Stimulated activated naive CD4-positive, alpha-beta T cell treated with Interleukin-2 at 50 U/mL for 16 hours (primary cell): ENCODE data around the gene OTOF.
A peak's percentile ranks its signal among the peaks of the same experiment; 100 is the strongest.
"Not testable (repeated sequence)": the region's sequence is repeated elsewhere in the genome, so short reads cannot be mapped to it uniquely, and the experiment has no call there.

Experiments used
- DNase-seq: peaks from one replicate; lab custom pipeline; 2025; lab: John Stamatoyannopoulos, UW

The OTOF gene

DNA sequence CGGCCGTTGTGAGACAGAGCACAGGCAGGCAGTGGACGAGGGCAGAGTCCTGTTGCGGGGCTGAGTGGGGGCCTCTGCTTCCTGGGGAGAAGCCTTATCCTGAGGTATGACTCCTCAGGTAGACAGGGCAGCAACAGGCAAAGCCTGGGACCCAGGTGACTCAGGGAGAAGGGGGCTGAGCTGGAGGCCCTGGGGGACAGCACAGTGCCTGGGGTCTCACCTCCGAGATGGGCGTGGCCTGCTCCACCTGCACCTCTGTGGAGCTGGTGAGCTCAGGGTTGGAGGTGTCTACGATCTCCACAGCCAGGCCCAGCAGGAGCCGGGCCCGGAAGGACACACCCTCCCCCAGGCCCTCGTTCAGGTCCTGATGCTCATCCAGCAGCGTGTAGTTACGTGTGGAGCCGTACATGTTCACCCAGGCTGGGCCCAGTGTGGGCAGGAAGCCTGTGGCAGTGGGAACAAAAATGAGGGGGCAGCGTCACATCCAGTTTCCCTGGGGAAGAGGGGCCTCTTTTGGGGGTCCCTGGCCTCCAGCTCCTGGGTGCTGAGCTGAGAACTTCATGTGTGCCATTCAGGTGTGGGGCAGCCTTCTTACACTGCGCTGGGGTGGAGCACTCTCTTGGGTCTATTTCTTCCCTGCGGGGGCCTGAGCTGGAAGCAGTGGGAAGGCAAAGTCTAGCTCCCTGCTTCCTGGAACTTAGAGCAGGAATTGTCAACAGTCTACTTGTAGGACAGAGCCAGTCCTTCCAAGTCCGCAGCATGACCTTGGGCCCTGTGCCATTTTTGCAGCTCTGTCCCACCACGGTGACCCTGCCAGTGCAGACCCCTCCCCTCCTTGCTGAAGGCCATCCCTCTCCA, 2.9 kb upstream of the OTOF start:
- DNase-seq, result no peak

DNA sequence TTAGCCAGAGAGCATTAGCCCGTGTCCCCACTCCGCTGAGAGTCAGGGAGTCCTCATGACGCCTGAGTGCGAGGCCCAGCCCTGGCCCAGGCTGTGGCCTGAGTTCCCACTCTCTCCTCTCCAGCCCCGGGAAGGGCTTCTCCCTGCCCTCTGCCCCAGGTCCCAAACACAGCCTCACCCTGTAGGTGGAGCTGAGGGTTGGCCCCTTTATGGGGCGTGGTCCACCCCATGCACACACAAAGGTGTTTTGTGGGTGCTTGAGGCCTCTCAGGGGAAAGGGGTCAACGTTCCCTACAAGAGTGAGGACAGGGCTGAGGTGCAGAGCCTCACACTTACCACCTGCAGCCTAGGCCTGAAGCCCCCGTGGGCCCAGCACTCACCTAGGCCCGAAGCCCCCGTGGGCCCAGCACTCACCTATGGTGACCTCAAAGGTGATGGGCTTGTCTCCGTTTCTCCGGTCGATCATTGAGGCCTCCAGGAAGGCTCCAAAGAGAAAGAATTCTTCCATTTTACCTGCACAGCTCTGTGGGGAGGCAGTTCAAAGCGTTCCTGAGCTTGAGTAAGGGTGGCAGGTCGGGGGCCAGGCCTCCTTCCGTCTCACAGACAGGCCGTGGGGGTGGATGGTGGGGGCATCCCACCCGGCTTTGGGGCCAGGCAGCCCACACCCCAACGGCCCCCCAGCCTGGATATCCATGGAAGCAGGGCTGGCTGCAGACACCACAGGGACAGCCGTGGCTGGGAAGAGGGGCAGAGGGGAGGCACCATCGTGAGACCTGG, 2.1 kb upstream of the OTOF start:
- no peak for DNase-seq

DNA sequence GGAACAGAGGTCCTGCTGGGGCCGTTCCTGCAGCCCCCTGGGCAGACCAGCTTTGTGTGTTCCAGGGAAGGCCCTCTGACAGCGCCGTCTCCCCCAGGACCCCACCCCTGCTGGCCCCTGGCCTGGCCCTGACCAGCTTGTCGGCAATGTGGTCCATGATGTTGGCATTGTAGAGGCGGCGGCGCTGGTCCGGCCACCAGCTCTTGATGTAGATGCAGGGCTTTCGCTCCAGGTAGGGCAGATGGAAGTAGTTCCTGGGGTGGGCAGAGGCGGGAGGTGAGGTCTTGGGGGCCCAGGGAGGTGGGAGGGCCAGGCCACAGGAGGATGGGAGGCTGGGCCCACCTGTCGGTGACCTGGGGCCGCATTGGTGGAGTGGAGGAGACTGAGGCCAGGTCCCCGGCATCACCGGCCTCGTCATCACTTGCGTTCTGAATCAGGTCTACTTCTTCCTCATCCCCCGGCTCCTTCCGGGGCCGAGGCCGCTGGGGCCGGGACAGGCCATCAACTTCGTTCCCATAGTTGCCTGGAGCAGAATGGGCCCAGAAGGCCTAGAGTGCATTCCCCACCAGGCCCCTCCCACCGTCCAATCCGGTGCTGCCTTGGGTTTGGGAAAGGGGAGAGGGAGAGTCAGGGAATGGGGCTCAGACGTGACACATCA, 1.3 kb upstream of the OTOF start:
- no peak for DNase-seq

DNA sequence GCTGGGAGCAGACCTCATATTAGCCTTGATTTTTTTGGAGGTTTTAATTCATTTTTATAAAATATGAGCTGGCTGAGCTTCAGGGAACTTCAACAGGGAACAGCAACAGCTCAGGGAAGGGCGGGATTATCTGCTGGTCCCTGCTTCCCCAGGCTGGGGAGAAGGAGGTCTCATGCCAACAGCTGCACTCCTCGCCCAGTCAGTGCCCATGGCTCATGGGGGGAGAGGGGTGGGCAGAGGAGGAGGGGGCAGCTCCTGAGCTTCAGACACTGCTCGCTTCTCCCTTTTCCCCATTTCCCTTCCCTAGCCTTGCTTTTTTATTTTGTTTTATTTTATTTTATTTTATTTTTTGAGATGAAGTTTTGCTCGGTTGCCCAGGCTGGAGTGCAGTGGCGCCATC, 442 bp upstream of the OTOF start:
- no peak for DNase-seq

DNA sequence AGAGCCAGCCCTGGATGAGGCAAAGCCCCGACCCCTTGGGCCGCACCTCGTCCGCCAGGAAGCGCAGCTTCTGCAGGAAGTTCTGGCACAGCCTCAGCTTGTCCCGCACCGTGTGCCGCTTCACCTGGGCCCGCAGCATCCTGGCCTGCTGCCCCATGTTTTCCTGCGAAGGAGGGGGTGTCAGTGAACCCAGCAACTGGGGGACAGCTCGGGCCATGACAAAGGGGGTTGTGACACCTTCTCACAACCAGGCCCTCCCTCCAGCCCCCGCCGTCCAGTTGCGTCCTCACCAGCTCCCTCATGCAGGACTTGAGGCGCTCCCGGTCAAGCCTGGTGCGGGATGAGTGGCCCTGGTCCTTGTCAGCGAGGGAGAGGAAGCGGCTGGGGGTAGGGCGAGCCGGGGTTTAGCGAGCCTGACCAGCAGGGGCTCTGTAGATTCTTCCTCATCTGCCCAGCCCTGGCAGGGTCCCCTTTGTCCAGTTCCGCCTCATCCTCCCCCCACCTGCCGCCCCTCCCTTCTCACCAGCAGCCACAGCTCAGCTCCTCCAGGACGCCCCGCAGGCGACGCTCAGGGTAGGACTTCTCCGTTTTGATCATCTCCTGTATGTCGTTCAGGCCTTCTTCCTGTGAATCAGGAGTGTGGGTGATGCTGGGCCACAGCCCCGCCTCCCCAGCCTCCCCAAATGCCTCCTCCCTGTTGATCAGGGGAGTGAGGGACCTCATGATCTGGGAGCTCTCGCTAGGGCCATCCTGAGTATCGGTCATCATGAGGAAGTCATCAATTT, 606 bp downstream of the OTOF start:
- DNase-seq, result no peak

DNA sequence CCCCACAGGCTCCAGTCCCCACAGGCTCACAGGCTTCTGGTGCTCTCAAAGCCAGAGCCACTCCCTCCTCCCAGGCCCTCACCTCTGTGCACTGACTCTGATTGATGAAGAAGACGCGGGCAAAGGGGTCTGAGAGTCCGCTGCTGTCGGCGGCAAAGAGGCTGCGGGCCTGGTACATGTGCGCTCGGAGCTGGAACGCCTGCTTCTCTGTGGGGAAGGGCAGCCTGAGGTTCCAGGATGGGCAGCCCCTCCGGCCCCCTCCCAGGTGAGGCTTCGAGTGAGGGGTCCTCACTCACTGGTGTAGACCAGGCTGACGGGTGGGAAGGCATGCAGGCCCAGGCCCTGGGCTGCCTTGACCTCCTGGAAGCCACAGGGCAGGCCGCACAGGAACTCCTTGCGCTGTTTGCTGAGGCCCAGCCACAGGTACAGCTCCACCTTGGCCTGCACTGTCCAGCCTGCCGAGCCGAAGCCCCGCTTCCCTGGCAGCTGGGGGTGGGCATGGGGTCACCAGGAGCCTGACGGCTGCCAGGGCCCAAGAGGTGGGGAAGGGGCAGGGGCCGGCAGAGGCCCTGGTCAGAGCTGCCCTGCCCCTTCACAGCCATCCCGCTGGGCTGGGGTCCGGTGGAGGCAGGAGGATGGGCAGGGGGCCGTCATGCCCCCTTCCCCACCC, 2.0 kb downstream of the OTOF start:
- no peak for DNase-seq

DNA sequence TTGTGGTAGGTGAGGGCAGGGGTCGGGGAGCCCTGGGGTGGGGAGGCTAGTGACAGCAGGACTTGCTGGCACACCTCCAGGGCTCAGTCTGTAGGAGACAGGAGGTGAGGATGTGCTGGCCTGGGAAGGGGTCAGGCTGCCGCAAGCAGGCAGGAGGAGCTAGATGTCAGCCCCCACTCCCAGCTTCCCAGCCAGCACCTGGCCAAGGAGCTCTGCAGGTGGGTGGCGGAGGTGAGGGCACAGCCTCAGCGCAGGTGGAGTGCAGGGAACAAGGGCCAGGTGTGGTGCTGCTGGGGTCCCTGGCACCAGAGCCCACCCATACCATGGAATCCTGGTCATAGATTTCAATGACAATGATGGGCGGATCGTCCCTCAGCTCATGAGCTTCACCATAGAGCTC, 2.9 kb downstream of the OTOF start:
- DNase-seq, result no peak

DNA sequence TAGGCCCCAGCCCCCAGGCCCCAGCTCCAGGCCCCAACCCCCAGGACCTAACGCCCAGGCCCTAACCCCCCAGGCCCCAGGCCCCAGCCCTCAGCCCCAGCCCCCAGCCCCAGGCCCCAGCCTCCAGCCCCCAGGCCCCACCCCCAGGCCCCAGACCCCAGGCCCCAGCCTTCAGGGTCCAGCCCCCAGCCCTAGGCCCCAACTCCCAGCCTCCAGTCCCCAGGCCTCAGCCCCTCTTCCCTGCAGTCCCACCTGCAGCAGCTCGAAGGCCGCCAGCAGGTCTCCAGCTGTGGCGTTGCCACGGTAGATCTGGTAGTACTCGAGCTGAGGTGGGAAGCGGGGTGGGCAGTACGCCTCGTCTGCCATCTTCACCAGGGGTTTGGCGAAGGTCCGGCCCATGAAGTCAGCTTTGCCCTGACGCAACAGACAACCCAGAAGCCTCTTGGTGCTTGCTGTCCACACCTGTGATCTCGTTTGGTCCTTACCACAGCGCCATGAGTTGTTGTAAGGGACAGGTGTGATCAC, 3.6 kb downstream of the OTOF start:
- DNase-seq, result no peak

DNA sequence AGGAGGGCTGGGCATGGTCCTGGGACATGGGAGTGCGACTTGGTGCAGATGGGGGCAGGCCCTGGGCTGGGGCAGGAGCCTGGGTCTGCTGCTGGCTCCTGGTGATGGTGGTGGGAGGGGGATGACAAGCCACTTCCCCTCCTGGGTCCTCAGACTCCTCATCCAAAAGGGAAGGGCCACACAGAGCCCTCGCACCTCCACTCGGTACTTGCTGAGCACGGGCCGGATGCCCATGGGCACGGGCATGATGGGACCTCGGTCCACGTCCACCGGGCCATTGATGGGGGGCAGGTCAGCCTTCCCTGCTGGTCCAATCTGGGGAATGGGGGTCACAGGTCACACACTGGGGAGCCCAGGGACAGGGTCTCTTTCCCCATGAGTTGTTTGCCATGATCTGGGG, 4.1 kb downstream of the OTOF start:
- no peak for DNase-seq

DNA sequence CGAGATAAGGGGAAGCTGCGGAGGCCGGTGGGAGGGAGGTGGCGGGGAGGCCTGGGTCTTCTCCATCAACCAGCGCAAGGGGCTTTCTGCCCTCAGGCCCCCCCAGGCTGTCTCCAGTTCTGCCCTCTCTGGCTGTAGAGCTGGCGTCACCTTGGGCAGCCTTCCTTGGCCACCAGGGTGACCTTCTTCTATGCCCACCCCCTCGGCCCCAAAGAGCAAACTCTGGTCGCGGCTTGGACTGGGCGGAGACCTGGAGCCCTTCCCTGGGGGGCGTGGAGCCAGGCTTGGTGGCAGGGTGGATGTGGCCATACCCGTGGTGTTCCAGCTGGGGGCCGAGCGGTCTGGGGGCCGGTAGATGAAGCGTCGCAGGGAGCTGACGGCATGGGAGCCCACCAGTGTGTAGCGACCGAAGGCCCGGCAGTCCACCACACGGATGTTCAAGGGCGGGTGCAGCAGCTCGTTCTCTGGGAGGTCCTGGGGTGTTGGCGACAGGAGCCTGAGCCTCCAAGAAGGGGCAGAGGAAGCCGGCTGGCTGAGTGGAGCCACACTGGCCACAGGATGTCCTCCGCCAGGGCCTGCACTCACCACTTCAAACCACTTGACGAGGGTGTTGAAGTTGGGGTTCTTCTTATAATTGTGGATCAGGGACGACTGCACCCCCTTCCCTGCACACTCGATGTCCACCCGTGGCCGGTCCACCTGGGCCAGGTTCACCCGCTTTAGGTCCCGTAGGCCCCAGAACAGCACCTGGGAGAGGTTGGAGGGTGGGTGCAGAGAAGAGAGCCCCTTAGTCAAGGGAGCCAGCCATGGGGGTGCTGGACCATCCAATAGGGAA, 4.9 kb downstream of the OTOF start:
- no peak for DNase-seq

DNA sequence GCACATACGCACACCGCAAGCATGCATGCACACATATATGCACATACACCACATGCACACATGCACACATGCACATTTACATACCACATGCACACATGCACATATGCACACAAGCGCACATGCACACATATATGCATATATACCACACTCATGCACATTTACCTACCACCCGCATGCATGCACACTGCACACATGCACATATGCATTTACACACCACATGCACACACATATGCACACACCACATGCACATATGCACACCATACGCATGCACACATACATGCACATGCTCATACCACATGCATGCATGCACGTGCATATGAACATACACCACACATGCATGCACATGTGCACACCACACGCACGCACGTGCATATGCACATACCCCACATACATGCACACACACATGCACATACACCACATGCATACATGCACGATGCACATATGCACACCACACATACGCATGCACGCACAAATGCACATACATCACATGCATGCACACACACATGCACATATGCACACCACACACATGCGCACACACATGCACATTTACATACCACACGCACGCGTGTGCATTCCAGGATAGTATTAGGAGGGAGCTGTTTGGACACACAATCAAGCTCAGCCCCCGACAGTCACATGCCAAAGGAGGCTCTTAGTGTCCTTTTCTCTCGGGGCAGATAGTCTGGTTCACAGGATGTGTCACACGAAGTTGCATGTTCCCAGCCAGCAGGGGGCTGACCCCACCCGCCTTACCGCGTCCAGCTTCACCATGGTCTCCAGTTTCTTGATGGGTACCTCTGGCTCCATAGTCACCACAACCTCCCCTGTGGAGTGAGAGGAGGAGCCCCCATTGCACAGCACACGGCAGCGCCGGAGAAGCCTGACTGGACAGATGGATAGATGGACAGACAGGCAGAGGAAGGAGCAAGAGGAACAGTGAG, 5.9 kb downstream of the OTOF start:
- DNase-seq, result no peak

DNA sequence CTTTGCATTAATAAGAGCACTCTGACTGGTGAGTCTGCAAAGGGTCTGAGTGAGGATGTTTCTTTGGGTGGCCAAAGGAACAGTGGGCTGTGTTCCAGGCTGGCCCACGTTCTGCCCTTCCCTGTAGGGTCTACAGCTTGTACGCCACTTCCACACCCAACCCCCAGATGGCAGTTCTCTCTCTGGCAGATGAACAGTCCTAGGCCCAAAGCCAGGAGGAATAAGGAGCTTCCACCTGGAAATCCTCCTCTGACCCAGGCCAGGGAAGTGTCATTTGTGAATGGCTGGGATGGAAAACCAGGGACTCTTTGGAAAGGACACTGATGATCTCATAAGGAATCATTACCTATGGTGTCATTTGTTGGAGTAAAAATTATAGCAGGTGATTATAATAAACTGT, 6.6 kb downstream of the OTOF start:
- no peak for DNase-seq

DNA sequence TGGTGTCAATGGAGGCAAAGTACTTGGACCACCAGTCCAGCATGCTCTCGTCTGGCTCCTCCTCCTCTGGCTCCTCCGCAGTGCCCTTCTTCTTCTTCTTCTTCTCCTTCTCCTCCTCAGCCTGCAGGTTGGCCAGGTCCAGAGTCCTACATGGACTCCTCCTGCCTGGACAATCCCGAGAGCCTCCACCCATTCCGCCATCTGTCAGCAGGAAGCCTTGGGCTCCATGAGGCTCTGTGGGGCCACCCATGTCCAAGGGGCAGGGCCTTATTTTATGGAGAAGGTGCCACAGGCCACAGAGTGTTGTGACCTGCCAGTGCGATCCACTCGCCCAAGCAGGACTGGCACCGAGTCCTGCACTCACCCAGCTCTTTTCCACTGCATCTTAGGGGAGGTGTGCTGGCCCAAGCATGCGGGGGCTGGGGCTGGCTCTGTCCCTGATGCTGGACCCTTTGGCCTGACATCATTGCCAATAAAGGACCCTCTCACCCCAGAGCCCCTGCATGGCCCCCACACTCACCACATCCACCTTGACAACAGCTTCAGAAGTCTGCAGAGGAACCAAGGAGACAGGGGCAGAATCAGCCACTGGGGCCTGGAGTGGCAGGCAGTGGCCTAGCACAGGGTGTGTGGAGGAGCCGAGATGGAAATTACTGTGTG, 7.2 kb downstream of the OTOF start:
- no peak for DNase-seq

DNA sequence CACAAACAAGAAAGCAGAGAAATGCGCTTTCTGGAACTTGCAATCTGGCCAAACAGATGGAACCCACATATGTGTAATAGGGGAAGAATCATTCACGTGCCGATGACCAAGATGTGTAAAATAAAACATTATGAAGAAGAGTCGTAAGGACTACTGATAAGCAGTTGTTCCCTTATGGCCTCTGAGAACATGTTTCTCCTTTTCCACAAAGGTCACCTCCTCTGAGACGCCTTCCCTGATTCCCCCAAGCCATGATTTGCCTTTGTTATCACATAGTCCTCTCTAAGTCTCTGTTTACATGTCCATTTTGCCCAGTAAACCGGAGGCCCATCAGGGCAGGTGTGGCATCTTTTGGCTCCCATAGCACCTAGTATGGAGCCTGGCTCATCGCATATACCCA, 8.0 kb downstream of the OTOF start:
- no peak for DNase-seq

DNA sequence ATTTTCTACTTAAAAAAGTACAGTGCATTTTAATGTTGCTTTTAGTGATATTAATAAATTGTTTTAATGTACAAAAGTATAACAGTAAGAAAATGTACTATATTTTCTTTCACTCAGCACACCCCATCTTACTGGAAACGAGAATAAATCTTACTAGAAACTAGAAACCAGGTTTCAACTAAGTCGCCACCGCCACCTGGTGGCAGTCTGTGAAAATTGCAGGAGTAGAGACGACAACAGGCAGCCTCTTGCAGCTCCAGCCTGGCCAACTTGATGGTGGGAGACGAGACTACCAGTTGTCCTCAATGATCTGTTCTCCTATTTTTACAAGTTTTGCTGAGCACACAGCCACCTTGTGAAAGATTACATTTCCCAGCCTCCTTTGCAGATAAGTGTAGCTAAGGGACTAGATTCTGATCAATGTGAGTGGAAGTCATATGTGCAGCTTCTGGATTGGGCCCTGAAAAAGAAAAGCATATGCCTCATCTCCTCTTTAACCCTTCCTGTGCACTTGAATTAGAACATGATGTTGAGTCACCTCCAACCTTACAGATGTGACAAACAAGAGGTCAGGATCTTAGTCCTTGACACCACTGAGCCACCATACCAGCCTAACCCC, 8.7 kb downstream of the OTOF start:
- peak; percentile 33 for DNase-seq

DNA sequence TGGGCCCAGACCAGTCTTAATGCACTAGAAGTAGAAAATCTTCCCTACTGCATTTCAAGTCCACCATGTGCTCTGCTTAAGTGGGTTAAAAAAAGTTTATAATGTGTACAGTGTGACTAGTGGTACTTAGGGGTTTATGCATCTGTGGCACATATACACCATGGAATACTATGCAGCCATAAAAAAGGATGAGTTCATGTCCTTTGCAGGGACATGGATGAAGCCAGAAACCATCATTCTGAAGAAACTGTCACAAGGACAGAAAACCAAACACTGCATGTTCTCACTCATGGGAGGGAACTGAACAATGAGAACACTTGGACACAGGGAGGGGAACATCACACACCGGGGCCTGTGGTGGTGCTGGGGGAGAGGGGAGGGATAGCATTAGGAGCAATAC, 9.4 kb downstream of the OTOF start:
- not testable (repeated sequence) for DNase-seq

DNA sequence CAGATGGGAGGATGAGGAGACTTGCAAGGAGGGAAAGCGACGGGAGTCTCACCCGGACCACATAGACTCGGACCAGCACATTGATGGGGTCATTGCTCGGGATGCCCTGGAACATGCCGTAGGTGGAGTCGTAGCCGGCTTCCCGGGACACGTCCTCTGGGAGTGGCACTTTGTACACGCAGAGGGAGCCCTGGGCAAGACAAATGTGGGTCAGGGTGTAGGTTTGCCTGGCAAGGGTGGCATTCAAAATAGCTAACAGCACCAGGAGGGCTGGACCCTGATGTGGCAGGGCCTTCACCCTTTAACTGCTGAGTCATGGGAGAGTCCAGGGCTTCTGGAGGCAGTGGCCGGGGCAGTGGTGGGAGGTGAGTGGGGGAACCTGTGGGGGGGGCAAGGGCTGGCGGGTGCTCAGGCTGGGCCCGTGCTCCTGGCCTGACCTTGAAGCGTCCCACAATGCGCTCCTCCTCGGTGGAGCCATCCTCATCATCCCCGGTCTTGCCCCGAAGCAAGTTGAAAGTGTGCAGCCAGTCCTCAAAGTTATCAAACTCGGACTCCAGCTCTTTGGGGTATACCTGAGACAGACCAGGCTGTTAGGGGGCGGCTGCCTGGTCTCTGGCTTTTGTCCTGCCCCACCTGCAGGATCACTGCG, 11.1 kb downstream of the OTOF start:
- no peak for DNase-seq

DNA sequence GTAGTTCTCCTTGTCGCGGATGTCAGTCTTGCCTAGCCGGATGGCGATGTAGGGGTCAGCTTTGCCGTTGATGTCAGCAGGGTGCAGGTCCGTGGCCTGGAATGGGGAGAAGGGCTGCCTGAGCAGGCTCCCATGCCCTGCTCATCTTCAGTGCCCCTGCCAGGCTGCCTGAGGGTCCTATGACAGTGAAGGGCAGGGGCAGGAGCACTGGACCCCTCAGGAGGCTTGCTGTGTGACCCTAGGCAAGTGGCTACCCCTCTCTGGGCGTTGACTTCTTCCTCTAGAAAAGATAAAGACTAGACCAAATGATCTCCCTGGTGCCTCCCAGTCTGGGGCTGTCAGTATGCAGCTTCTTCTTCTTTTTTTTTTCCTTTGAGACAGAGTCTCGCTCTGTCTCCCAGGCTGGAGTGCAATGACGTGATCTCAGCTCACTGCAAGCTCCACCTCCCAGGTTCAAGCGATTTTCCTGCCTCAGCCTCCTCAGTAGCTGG, 11.9 kb downstream of the OTOF start:
- DNase-seq, result no peak
